H1 (cell line): ENCODE measurements around the gene C10orf95.
A peak's percentile ranks its signal among the peaks of the same experiment; 100 is the strongest.

Source experiments
- ATF3 ChIP-seq: IDR thresholded peaks from 2 replicates; pipeline ENCODE4 v1.6.1; 2011; ENCODE audit warnings: low read depth, mild to moderate bottlenecking, low read length; ENCODE audit not compliant: insufficient read depth
- CTCF ChIP-seq, 3 experiments: IDR thresholded peaks; 1 replicate in 2 of 3; 2 replicates in 1 of 3; pipeline versions ENCODE4 v1.5.1 to v1.6.1; 2011; ENCODE audit warnings: low read length in 3 of 3, mild to moderate bottlenecking in 3 of 3, inconsistent platforms in 2 of 3, low read depth in 1 of 3, moderate library complexity in 1 of 3; ENCODE audit not compliant: insufficient read depth in 1 of 3; ENCODE audit errors: control extremely low read depth in 1 of 3
- NRF1 ChIP-seq: IDR thresholded peaks from 2 replicates; pipeline ENCODE4 v1.6.1; 2011; ENCODE audit warnings: mild to moderate bottlenecking, low read depth, low read length, improper control_type of control experiment
- POLR2A ChIP-seq, 2 experiments: IDR thresholded peaks; 1 replicate in 1 of 2; 2 replicates in 1 of 2; pipeline ENCODE4 v1.6.1; 2011; ENCODE audit warnings: low read depth in 2 of 2, low read length in 2 of 2, mild to moderate bottlenecking in 2 of 2; ENCODE audit errors: control extremely low read depth in 1 of 2
- RFX5 ChIP-seq: IDR thresholded peaks from 2 replicates; pipeline ENCODE4 v1.6.1; 2011; ENCODE audit warnings: low read depth, low read length, improper control_type of control experiment, borderline replicate concordance
- TAF1 ChIP-seq: IDR thresholded peaks from 2 replicates; pipeline ENCODE4 v1.6.1; 2011; ENCODE audit warnings: mild to moderate bottlenecking, low read depth, low read length

- 0 out of 2 replicates have a peak, but pooled peaks have one; percentile 5 for TF ChIP-seq NRF1
- TF ChIP-seq CTCF (IDR thresholded peaks at IDR 0.05; ENCODE audit: control extremely low read depth in 1 of 3, insufficient read depth in 1 of 3, low read depth in 1 of 3, low read length in 3 of 3), result no peak
- no peak for TF ChIP-seq ATF3
- no peak; a peak in 1 of 3 replicates for TF ChIP-seq POLR2A (IDR thresholded peaks at IDR 0.05; ENCODE audit: control extremely low read depth in 1 of 2, low read depth in 2 of 2, low read length in 2 of 2)
- no peak for TF ChIP-seq RFX5
- peak; percentile 59; the same call in 1 of the 2 replicates for TF ChIP-seq TAF1
Observed at GRCh38 chr10:102450374-102451104, 804 bp downstream of the C10orf95 start.
